Measurements from ENCODE around the gene VWA7.

Gene VWA7

DNA sequence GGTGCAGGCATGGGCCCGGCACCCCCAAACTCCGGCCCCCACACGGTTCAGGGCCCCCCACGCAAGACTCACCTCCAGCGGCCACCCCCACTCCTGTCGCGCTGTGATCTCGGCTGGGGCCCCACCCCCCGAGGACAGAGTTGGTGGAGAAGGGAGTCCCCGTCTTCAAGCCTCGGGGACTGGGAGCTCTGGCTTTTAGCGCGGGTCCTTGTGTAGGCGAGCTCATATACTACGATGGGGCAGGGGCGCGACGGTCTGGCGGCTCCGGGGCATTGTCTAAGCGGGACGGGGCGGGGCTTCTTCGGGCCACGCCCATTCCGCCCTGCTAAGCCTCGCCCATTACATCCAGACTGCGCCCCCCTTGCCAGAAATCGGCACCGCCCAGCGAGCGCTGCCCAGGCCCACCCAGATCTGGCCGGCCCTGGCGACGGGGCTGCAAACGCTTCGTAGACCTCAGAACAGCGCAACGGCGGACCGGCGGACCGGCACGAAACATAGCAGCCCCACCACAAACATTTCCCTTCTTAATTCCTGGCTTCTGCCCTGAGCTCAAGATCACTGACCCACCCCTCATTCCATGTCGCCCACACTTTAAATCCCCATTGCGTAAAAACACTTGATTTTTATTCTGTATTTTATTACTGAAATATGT, 47.0 kb downstream of the VWA7 start:
- peak in 12 of 14 donors; percentile 25 to 82 (median 74) for DNase-seq

- DNase-seq, result peak; percentile 50 to 93 (median 83)
Observed at GRCh38 chr6:31729515-31729978, 47.6 kb downstream of the VWA7 start.

DNA sequence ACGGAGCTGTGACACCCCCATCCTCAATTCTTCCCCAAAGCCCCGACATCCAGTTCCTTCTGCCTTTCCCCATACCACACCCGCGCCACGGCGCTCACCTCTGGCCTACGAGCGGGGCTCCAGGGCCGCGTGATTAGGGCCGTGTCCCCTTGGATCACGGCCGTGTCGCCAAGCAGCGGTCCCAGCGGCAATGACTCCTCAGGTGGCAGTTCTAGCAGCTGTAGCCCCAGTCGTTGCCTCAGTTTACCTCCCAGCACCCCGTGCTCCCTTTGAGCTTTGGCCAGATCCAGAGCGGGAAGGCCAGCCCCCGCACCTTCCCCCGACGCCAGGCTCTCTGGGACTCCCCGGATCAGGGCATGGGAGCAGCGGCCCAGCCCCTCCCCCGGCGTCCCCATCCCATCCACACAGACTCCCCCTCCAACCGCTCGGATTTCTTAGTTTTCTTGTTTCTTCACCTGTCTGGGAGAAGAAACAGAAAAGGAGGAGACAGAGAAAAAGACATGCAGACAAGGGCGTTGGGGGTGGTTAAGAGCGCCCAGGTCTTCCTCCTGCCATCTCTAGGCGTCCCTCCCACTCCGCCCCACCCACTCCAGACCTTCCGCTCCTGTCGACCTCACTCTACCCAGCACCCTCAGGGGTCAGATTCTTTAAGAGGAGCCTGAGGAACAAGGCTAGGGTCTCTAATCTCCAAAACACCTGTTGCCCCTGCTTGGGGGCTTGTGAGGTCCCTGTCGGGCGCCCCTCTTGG, 48.2 kb downstream of the VWA7 start, which contains the start of gene DDAH2:
Gene DDAH2 (minus strand): TSS at position 533 of the 748 bp plus-strand sequence. CDS start 138 bp downstream, at position 395.
- peak in 3 of 14 donors; percentile 10 to 71 (median 46) for DNase-seq

DNA sequence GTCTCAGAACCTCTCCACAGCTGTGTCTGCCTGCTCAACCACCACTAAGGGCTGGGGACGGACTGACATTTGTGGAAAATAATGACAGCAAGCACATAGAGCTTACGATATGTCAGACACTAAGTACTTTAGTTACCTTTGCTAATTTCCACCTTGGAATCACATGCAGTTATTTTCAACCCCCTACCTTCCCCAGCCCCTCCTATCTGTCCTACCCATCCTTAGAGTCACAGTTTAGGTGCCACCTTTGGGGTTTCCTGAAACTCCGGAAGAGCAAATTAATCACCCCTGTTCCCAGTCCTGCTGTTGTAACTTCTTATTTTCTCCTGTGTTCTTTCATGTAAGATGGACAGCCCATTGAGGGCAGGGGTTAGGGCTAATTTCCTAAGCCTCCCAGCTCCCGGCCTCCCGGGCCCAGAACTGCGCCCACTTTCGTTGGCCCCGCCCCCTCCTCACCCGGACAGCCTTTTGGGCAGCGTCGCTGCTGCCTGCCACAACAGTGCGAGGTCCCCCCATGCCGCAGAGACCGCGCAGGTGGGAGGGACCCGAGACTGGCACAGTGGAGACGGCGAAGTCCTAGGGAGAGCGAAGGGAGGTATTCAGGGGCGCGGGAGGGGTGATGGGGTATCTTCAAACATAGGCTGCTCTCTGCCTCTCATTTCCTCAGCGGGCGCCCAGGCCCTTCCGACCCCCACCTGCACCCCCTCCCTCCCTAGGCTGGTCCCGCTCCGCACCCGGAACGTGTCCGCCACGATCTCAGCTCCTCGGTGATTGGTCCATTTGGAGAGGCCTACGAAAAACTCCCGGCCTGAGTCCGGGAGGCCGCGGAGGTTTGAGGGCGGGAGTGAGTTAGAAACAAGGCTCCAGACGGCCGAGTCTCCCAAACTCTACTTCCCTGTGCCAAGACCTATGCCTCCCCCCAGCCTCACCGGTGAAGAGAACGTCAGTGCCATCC, 49.1 kb downstream of the VWA7 start:
- no peak for DNase-seq

- DNase-seq, result peak in 5 of 14 donors; percentile 15 to 49 (median 24)
Observed at GRCh38 chr6:31727034-31727716, 50.0 kb downstream of the VWA7 start.

DNA sequence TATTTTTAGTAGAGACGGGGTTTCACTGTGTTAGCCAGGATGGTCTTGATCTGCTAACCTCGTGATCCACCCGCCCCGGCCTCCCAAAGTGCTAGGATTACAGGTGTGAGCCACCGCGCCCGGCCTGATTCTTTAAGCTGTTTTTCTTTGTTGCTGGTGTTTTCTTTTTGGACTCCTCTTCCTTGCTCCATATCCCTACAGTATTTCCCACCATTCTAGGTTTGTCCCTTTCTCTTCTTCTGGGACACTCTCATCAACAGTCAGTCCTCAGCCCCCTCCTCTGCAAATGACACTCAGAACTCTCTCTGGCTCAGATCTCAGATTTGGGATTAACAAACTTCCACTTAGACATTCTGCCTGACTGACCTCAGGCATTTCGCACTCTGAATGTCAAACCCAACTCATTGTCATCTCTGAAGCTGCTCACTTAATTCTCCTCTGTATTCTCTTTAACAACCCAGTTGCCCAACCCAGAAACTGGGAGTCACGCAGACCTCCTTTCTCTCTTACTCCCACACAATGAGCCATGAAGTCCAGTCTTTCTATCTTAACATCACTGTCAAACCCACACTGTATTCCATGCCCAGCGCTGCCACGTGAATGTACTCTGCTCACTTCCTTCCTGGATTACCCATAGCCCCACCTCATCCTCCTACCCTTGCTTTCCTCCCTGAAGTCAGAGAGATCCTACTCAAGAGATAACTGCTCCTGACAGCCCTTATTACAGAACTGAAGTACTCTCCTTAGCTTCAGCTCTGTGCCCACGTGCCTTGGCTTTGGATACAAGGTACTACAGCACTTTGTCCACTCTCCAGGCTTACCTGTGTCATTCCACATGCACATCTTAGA, 51.4 kb downstream of the VWA7 start:
- peak in 1 of 14 donors; percentile 15 for DNase-seq

- DNase-seq, result no peak
Observed at GRCh38 chr6:31723980-31724691, 53.0 kb downstream of the VWA7 start.

DNA sequence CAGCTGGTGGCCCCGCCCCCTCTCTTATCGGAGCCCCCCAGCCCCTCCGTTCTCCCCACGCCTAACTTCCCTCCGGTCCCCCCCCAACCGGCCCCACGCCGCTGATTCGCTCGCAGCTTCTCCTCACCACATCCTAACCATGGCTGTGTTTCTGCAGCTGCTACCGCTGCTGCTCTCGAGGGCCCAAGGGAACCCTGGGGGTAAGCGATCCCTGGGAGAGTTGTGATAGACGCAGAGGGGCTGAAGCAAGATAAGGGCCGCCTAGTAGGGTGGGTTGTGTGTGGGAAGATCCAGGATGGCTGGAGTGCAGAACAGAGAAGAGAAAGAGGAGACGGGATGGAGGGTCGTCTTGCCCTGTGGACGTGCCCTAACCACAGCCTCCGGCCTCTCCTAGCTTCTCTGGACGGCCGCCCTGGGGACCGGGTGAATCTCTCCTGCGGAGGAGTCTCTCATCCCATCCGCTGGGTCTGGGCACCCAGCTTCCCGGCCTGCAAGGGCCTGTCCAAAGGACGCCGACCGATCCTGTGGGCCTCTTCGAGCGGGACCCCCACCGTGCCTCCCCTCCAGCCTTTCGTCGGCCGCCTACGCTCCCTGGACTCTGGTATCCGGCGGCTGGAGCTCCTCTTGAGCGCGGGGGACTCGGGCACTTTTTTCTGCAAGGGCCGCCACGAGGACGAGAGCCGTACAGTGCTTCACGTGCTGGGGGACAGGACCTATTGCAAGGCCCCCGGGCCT, 53.7 kb downstream of the VWA7 start, which contains the start of gene MPIG6B:
Gene MPIG6B (plus strand): TSS at position 129 of the 735 bp plus-strand sequence. CDS start 11 bp downstream, at position 140.
- no peak for DNase-seq

GRCh38 chr6:31722173-31722572, 55.0 kb downstream of the VWA7 start:
- no peak for DNase-seq

DNA sequence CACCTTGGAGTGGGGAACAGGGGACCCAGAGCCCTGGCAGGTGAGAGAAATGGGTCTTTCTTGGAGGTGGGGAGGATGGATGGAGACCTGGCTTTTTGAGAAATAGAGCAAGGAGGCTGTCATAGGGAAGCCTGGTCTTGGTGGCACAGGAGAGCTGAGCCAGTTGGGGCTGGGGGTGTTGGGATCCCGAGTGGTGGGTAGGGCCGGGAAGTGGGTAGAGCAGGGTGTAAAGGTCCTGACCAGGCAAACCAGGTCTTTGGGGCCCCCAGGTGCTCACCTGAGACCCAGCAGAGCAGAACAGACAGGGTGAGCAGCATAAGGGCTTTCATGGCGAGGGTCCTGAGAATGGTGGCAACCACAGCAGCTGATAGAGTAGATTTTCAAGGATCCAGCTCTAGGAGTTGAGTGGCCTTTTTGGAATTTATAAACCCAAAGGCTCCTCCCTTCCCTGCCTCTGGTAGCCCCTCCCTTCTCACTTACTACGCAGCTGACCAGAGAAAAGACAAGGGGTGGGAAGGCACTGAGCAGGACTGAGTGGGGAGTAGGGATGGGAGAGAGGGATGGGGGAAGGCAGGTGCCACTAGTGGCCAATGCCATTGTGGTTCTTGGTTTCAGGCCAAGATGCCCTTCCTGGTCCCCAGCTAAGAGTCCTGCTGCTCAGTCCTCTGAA, 55.6 kb downstream of the VWA7 start, which contains the start of gene LY6G6C:
Gene LY6G6C (minus strand): TSS at position 396 of the 670 bp plus-strand sequence. CDS start 67 bp downstream, at position 329.
- DNase-seq, result no peak

DNA sequence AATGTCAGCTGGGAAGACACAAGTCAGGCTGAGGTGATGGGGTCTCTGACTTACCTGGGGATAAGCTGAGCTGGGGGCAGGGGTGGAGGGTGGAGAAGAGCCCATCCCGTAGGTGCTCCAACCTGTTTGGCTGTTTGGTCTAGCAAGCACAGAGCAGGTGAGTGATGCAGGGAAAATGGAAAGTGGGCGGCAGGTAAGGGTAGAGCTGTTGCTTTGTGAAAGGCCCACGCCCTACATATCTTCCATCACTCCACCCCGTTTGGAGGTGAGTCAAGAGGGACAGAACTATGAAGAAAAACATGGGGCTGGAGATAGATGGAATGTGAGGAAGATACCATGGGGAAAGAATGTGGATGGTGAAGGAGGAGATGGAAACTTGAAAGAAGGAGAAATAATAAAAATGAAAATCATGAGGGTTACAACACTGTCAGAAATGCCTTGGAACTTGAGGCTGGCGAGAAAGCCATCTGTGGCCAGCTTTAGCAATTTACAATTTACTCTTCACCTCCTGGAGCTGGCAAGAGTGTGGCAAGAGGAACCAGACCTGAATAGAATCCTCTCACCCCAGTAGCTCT, 56.8 kb downstream of the VWA7 start:
- DNase-seq, result no peak

GRCh38 chr6:31719001-31719400, 58.1 kb downstream of the VWA7 start:
- no peak for DNase-seq

DNA sequence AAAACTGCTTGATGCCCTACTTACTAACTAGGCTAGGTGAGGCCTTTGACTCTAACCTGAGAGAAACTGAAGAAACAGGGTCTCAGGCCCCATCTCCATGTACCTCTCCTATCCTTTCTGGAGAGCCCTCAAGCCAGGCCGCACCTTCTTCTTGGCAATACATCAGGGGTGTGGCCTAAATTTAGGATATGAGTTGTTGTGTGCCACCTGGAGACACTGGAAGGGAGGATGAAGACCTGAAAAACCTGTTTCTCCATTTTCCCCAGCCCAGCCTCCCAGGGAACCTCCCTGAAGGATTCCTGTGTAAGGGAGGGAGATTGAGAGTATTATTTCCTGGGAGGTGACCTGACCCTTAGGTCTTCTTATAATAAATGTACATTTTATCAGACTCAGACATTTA, 58.9 kb downstream of the VWA7 start:
- no peak for DNase-seq

DNA sequence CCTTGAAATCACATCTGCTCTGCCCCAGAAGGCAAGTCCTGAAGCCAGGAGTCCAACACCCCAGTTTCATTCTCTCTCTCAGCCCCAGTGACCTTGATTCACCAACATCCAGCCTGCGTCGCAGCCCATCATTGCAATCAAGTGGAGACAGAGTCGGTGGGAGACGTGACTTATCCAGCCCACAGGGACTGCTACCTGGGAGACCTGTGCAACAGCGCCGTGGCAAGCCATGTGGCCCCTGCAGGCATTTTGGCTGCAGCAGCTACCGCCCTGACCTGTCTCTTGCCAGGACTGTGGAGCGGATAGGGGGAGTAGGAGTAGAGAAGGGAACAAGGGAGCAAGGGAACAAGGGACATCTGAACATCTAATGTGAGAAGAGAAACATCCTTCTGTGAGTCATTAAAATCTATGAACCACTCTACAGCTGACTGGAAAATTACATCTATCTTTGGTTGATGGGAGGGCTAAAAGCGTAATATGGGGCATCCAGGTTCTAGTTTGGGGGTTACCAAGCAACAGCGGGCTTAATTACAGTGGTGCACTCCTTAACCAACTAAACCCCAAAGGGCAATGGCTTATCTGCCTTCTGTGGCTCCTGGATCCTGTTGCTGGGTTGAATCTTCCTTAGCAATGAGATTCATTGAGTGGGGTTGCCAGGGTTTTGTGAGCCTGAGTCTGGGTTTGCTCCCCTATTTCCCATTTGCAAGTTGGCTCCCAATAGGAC, 59.5 kb downstream of the VWA7 start:
- DNase-seq, result no peak

Measured in C1 segment of cervical spinal cord (tissue), 14 donors.